Measurements from ENCODE around the gene NEDD1.

The NEDD1 gene

GRCh38 chr12:96906849-96907670, at the start of gene NEDD1:
Gene NEDD1 (plus strand): TSS chr12:96907257. CDS start chr12:96909760, 2,503 bp downstream.
- peak; percentile 88 for DNase-seq

GRCh38 chr12:96858162-96858561, 48.9 kb upstream of the NEDD1 start:
- no peak for DNase-seq

GRCh38 chr12:96861656-96862055, 45.4 kb upstream of the NEDD1 start:
- peak; percentile 74 for DNase-seq

- DNase-seq: peak; percentile 80
These were observed 44.7 kb upstream of the NEDD1 start for GRCh38 chr12:96862326-96862725.

GRCh38 chr12:96864335-96864734, 42.7 kb upstream of the NEDD1 start:
- no peak for DNase-seq

- DNase-seq: no peak
These were observed 40.1 kb upstream of the NEDD1 start for GRCh38 chr12:96866801-96867590.

GRCh38 chr12:96870946-96871345, 36.1 kb upstream of the NEDD1 start:
- DNase-seq: no peak

- peak; percentile 47 for DNase-seq
These were observed 34.1 kb upstream of the NEDD1 start for GRCh38 chr12:96872961-96873360.

GRCh38 chr12:96874211-96874610, 32.8 kb upstream of the NEDD1 start:
- DNase-seq: no peak

- DNase-seq: peak; percentile 79
These were observed 30.1 kb upstream of the NEDD1 start for GRCh38 chr12:96876966-96877365.

- DNase-seq: peak; percentile 90
These were observed 28.4 kb upstream of the NEDD1 start for GRCh38 chr12:96878704-96879103.

- DNase-seq: peak; percentile 38
These were observed 27.8 kb upstream of the NEDD1 start for GRCh38 chr12:96879301-96879700.

GRCh38 chr12:96880220-96880619, 26.8 kb upstream of the NEDD1 start:
- DNase-seq: no peak

GRCh38 chr12:96881608-96882007, 25.4 kb upstream of the NEDD1 start:
- no peak for DNase-seq

- DNase-seq: peak; percentile 81
These were observed 24.2 kb upstream of the NEDD1 start for GRCh38 chr12:96882862-96883261.

- no peak for DNase-seq
These were observed 23.5 kb upstream of the NEDD1 start for GRCh38 chr12:96883571-96883970.

- DNase-seq: no peak
These were observed 19.9 kb upstream of the NEDD1 start for GRCh38 chr12:96886998-96887677.

GRCh38 chr12:96889273-96889933, 17.7 kb upstream of the NEDD1 start:
- DNase-seq: peak; percentile 80

- DNase-seq: no peak
These were observed 16.7 kb upstream of the NEDD1 start for GRCh38 chr12:96890331-96890730.

- DNase-seq: no peak
These were observed 15.0 kb upstream of the NEDD1 start for GRCh38 chr12:96892104-96892503.

- DNase-seq: no peak
These were observed 9.6 kb upstream of the NEDD1 start for GRCh38 chr12:96897421-96897820.

GRCh38 chr12:96901175-96901574, 5.9 kb upstream of the NEDD1 start:
- no peak for DNase-seq

- DNase-seq: no peak
These were observed 5.0 kb upstream of the NEDD1 start for GRCh38 chr12:96902076-96902475.
